DMS79 treated with DMSO at 0.1 percent for 48 hours (cell line): ENCODE data around the gene TLE2.
"Not testable (repeated sequence)": the region's sequence is repeated elsewhere in the genome, so short reads cannot be mapped to it uniquely, and the experiment has no call there.

ENCODE experiments used
- DNase-seq: peaks from one replicate; lab custom pipeline; 2025; lab: John Stamatoyannopoulos, UW

Gene TLE2

DNA sequence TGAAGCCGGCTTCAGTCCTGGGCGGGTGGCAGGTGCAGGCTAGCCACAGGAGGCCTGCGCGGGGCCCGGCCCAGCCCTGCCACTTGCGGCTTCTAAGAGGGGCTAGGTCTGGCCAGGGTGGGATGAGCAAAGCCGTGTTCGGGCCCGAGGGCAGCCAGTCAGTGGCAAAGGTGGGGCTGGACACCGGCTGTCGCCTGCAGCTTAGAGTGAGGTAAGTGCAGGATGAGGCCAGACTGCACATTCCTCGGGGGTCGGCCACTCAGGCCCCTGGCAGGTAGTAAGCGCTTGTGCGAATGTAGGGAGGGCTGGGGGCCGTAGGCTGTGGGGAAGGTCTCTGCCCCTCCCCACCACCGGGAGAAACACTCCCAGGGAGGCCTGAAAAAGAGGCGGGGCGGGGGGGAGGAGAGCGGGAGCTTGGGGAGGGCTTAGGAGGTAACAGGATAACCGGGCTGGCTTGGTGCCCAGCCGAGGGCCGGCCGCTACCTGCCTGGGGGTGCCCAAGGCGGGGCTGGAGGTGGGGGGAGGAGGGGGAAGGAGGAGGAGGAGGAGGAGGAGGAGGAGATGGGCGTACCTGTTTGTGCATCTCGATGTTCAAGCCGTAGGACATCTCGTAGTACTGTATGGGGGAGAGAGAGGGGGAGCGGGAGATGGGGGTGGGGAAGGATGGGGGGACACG, 26.8 kb upstream of the TLE2 start:
- peak; percentile 93 for DNase-seq

- no peak for DNase-seq
Measured at GRCh38 chr19:3054972-3055740, 26.1 kb upstream of the TLE2 start.

DNA sequence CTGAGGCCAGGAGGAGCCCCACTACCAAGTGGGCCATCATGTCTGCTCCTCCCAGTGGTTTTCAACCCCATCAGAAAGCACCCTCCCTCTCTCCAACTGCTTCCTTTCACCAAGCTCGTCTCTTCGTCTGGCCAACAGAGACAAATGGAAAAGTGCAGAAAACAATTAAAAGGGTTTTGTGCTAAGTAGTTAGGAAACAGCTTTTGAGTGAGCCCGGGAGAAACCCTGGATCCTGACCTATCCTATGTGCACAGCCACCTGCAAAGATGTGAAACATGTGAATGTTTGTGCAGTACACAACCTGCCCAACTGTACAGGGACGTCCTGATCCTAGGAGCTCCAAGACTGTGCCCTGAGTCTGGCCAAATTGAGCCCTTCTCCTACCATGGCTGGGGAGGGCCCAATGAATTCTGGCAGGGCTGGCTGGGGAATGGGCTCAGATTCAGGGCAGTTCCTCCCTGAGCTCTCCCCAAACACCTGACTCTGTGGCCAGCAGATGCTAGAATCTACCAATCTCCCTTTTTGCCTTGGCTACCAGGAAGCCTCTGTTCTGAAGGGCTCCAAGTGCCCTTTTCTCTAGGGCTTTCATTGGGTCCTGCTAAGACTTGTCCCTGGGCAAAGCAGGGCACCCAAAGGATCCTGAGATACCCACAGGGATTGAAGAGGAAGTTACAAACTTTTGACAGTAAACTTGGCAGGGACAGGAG, 25.3 kb upstream of the TLE2 start:
- DNase-seq: no peak

GRCh38 chr19:3053780-3054179, 24.7 kb upstream of the TLE2 start:
- DNase-seq: no peak

- no peak for DNase-seq
Measured at GRCh38 chr19:3053218-3053621, 24.1 kb upstream of the TLE2 start.

GRCh38 chr19:3050016-3050415, 20.9 kb upstream of the TLE2 start:
- not testable (repeated sequence) for DNase-seq

- DNase-seq: no peak
Measured at GRCh38 chr19:3049089-3049488, 20.0 kb upstream of the TLE2 start.

DNA sequence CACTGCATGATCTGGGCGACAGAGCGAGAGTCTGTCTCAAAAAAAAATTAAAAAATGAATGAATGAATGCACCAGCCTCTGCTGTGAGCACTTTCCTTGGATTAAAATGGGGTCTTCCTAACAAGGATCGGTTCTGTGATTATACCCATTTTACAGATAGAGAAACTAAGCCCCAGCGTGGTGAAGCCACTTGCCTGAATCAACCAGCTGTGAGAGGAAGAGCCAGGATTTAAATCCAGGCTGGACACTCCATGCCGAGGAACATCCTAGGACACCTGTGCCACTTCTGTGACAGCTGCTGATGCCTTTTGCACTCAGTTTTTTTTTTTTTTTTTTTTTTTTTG, 19.1 kb upstream of the TLE2 start:
- no peak for DNase-seq

GRCh38 chr19:3047496-3048189, 18.6 kb upstream of the TLE2 start:
- DNase-seq: no peak

- peak; percentile 48 for DNase-seq
Measured at GRCh38 chr19:3046698-3047495, 17.8 kb upstream of the TLE2 start.

- no peak for DNase-seq
Measured at GRCh38 chr19:3045885-3046697, 17.0 kb upstream of the TLE2 start.

DNA sequence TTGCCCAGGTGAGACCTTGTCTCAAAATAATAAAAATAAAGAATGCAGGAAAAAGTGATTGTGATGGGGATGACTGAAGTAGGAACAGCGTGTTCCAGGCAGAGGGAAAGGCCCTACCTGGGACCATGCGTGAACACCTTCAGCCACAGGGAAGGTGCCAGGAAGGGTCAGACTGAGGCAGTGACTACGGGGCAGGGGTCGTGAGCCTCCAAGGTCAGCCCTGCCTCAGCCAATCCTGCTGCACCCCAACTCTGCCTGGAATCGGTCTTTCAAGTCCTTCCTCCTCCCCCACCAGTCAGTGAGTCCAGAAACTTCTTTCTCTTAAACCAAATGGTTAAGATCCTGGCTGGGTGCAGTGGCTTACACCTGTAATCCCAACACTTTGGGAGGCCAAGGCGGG, 16.1 kb upstream of the TLE2 start:
- no peak for DNase-seq

DNA sequence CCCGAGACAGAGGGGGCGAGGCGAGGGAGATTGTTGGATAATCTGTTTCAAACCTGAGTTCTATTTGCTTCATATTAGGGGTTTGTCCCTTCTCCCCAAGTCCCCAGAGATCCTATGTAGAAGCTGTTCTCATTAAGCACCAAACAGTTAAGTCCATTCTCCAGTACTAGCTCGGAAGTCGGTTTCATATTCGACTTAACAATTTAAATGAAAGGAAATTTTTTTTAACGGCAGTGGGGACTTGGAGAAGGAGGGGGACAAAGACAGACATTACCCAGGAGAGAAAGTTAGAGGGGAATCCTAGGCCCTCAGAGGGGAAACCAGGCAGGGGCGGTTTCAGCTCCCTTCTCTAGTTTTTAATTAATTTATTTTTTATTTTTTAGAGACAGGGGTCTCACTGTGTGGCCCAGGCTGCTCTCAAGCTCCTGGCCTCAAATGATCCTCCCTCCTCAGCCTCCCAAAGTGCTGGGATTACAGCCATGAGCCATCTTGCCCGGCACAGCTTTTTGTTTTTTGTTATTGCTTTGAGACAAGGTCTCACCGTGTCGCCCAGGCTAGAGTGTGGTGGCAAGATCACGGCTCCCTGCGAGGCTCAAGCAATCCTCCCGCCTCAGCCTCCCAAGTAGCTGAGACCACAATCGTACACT, 13.7 kb upstream of the TLE2 start:
- no peak for DNase-seq

- DNase-seq: no peak
Measured at GRCh38 chr19:3041761-3042620, 12.9 kb upstream of the TLE2 start.

GRCh38 chr19:3041327-3041726, 12.2 kb upstream of the TLE2 start:
- no peak for DNase-seq

GRCh38 chr19:3039641-3040077, 10.6 kb upstream of the TLE2 start:
- DNase-seq: no peak

- DNase-seq: no peak
Measured at GRCh38 chr19:3039125-3039524, 10.0 kb upstream of the TLE2 start.

GRCh38 chr19:3038214-3038613, 9.1 kb upstream of the TLE2 start:
- no peak for DNase-seq

DNA sequence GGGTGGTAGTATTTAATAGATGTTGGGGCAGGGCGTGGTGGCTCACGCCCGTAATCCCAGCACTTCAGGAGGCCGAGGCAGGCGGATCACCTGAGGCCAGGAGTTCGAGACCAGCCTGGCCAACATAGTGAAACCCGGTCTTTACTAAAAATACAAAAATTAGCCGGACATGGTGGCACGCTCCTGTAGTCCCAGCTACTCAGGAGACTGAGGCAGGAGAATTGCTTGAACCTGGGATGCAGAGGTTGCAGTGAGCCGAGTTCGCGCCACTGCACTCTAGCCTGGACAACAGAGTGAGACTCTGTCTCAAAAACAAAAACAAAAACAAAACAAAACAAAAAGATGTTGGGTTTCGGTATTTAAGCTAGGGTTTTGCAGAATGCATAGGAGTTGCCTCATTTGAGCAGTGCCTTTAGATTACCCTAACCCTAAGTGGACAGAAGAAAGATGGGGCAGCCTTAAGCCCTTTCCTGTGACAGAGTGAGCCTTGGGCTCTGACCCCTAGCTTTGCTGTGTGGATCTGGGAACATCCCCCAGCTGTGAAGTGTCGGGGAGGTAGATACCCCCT, 8.0 kb upstream of the TLE2 start:
- DNase-seq: not testable (repeated sequence)
